ENCODE data around the gene TMEM87A.

The TMEM87A gene

DNA sequence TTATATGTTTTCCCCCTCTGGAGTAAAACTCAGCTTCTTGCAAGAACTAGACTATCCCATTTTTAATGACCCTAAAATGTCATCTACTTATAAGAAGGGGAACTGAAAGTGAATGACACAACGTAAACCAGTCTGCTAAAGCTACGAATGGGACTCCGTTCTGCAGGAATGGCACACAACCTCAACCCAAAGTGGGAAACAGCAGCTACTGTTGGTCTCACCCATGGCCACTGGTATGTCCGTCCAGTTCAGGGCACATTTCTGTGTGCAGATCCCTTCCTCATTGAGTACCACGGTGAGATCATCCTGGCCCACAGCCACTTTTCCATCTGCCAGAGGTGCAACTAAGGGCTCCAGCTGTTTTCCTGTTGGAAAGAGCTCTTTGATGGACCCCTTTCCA is 88.9 kb downstream of the TMEM87A start:
- in situ Hi-C loops (cut with MboI; ENCODE audit: low sequenced_read_pairs), result no loop called here
- Histone ChIP-seq H3K36me3 (replicated peaks) (peaks cover 41% of the 10 kb centered on the region), H3K4me1 (no peaks in the 10 kb centered on the region), H3K27me3 (ENCODE audit: low read depth) (no peaks in the 10 kb centered on the region), H3K9me3 (no peaks in the 10 kb centered on the region), H3K4me3 (no peak overlapping the region)
- DNase-seq (ENCODE audit: low spot score in 2 of 2), result no peak

DNA sequence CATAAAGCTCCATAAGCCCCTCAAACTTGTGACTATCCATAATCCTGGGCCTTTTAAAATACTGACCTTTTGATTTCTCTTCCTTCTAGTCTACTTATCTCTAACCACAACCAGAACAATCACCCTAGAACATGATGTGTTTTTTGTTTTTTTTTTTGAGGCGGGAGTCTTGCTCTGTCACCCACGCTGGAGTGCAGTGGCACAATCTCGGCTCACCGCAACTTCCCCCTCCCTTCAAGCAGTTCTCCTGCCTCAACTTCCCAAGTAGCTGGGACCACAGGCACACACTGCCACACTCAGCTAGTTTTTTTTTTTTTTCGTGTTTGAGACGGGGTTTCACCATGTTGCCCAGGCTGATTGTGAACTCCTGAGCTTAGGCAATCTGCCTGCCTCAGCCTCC is 90.3 kb downstream of the TMEM87A start:
- Histone ChIP-seq H3K4me3 (no peak overlapping the region), H3K9me3 (no peaks in the 10 kb centered on the region), H3K27me3 (ENCODE audit: low read depth) (no peaks in the 10 kb centered on the region), H3K4me1 (no peaks in the 10 kb centered on the region), H3K36me3 (replicated peaks) (peaks cover 42% of the 10 kb centered on the region)
- in situ Hi-C loops (cut with MboI; ENCODE audit: low sequenced_read_pairs), result no loop called here
- DNase-seq (ENCODE audit: low spot score in 2 of 2), result no peak

DNA sequence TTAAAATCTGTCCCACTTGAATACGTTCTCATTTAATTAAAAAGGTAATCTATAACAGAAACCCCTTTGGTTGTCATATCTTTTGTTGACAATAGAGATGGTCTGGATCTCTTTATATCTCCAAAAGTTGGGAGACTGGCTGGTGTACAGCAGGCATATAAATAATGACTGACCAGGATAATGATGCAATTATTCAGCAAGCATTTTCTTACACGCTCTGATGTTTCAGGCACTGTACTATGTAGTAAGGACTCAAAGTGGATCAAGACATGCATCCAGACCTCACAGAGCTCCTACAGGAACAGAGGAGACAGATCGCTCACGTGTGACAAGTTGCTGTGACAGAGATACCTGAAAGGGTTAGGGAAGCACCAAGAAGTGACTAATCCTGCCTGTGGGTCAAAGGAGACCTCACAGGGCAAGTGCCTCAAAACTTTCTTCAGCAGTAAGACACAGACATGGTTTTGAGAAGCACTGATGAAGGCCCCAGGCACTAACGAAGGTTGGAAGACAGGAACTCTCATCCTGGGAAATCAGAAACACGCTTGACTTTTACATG is 90.8 kb downstream of the TMEM87A start:
- H3K4me3 ChIP-seq, result no peak overlapping the region
- H3K27me3 ChIP-seq (ENCODE audit: low read depth), result no peaks in the 10 kb centered on the region
- H3K4me1 ChIP-seq, result no peaks in the 10 kb centered on the region
- in situ Hi-C loops (cut with MboI; ENCODE audit: low sequenced_read_pairs), result no loop called here
- DNase-seq (ENCODE audit: low spot score in 2 of 2), result no peak
- peaks cover 46% of the 10 kb centered on the region for H3K36me3 ChIP-seq (replicated peaks)
- no peaks in the 10 kb centered on the region for H3K9me3 ChIP-seq

DNA sequence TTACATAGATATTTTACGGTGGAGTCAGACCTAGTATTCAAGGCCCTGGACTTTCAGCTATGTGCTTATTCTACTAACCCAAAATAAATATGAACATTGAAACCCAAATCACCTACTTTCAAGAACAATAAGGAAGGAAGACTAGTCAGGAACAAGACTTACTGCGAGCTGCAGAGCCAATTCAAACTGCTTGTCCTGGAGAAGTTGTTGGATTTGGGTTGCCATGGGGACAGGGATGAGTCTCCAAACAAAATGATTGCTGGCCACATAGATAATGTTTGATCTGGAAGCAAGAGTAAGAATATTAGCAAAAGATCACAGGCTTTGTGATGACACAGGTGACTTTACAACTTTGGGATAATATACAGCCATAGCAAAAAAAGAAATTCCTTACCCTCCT is 95.2 kb downstream of the TMEM87A start:
- in situ Hi-C loops (cut with MboI; ENCODE audit: low sequenced_read_pairs), result no loop called here
- Histone ChIP-seq H3K9me3 (no peaks in the 10 kb centered on the region), H3K36me3 (replicated peaks) (peaks cover 39% of the 10 kb centered on the region), H3K27me3 (ENCODE audit: low read depth) (no peaks in the 10 kb centered on the region), H3K4me3 (no peak overlapping the region), H3K4me1 (no peaks in the 10 kb centered on the region)
- no peak for DNase-seq (ENCODE audit: low spot score in 2 of 2)

DNA sequence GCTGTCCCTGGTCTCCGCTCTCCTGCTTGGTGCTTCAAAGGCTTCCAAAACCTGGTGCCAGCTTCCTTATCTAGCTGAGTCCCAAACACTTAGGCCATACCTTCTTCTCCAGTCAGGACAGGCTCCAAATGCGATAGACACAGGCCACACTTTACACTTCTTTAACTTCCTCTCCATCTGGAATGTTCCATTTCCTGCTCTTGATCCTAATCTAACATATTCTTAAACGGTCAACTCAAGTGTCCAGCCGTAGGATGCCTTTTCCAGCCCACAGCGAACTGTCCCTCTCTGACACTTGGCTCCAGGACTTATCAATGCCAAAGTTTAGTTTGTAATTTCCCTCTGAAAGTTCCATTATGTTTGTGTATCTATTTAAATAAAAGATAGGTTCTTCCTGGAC is 97.6 kb downstream of the TMEM87A start:
- H3K9me3 ChIP-seq, result no peaks in the 10 kb centered on the region
- in situ Hi-C loops (cut with MboI; ENCODE audit: low sequenced_read_pairs), result no loop called here
- no peak overlapping the region for H3K4me3 ChIP-seq
- H3K27me3 ChIP-seq (ENCODE audit: low read depth), result no peaks in the 10 kb centered on the region
- no peak for DNase-seq (ENCODE audit: low spot score in 2 of 2)
- H3K4me1 ChIP-seq, result no peaks in the 10 kb centered on the region
- H3K36me3 ChIP-seq (replicated peaks), result peaks cover 50% of the 10 kb centered on the region

DNA sequence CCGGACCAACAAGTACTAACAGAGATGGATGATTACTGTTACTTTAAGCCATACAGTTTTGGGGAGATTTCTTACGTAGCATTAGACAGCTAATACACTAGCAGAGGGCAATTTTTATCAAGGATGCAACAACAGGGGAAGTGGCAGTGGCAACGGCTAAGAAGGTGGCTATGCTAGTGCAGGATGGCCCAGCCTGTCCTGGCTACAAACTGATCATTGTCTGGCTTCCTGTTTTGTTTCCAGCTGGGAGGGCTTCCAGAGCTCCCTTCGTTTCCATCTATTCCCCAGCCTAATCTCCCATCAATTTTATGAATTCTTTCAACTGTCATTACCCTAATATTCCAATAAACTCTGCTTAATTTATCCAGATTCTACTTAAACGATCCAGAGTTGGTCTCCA is 100.8 kb downstream of the TMEM87A start:
- no peak for DNase-seq (ENCODE audit: low spot score in 2 of 2)
- Histone ChIP-seq H3K4me1 (no peaks in the 10 kb centered on the region), H3K9me3 (no peaks in the 10 kb centered on the region), H3K36me3 (replicated peaks) (peaks cover 34% of the 10 kb centered on the region), H3K4me3 (no peak overlapping the region), H3K27me3 (ENCODE audit: low read depth) (no peaks in the 10 kb centered on the region)
- in situ Hi-C loops (cut with MboI; ENCODE audit: low sequenced_read_pairs), result no loop called here

DNA sequence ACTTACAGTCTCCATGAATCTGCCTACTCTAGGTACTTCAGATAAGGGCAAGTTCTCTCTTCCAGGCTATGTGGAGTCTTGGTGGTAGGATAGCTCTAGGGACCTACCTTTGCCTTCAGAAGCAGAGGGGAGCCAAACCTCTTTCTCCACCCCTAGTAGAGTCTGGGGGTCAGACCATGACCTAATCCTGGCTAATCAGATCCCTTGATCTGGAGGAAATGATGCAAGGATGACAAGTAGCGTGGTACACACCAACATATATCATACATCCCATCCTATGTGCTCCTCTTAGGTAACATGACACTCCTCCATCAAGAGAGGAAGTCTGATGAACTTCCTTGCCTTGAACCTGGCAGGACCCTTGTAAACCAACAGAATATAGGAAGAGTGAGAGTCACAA is 101.4 kb downstream of the TMEM87A start:
- no peaks in the 10 kb centered on the region for H3K4me1 ChIP-seq
- no peak overlapping the region for H3K4me3 ChIP-seq
- H3K27me3 ChIP-seq (ENCODE audit: low read depth), result no peaks in the 10 kb centered on the region
- no peak for DNase-seq (ENCODE audit: low spot score in 2 of 2)
- in situ Hi-C loops (cut with MboI; ENCODE audit: low sequenced_read_pairs), result no loop called here
- peaks cover 38% of the 10 kb centered on the region for H3K36me3 ChIP-seq (replicated peaks)
- H3K9me3 ChIP-seq, result no peaks in the 10 kb centered on the region

DNA sequence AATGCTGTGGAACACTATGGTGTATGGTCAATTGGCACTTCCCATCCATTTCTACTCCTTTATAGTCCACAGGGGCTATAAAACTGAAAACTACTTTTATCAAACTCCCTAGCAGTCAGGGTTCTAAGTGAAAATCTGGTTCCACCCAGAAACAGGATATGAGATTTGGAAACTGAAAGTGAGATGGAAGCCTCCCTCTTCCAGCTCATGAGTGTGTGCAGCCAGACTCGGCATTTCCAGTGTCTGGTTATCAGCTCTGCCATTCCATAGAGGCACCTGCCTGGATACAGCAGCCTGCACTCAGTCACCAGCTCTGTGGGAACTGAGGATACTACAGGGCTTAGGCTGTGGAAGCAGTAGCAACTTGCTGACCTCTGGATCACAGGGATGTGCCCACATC is 102.1 kb downstream of the TMEM87A start:
- H3K4me1 ChIP-seq, result no peaks in the 10 kb centered on the region
- peaks cover 44% of the 10 kb centered on the region for H3K36me3 ChIP-seq (replicated peaks)
- DNase-seq (ENCODE audit: low spot score in 2 of 2), result no peak
- H3K27me3 ChIP-seq (ENCODE audit: low read depth), result no peaks in the 10 kb centered on the region
- H3K4me3 ChIP-seq, result no peak overlapping the region
- in situ Hi-C loops (cut with MboI; ENCODE audit: low sequenced_read_pairs), result no loop called here
- no peaks in the 10 kb centered on the region for H3K9me3 ChIP-seq

DNA sequence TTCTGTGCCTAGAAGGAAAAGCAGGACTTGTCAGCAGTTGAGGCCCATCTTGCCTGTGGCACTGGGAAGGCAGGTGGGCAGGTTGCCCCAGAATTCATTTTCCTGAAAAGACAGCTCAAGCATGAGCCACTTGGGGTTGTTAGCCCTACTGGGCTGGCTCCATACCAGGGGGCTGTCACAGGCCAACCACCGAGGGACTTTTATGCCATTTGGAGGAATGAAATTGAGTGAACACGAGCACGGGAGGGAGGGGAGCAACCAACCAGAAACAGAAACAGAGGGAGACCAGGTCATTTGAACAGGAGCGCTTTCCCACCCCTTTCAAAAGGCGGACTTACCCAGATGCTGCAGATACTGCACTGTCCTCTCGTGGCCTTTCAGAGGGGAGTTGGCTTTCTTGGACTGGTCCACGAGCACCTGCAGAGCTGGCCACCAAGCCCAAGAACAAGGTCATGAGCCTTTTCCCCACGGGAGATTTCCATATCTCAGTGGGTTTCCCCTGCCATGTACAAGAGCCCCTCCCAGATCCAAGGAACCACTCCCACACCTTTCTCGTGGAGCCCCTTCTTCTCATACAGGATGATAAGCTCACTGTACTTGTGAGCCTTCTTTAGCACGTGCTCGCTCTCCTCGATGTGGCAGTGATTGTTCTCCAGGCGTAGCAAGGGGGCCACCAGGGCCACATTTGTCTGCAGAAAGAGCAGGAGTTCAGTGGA is 106.8 kb downstream of the TMEM87A start:
- H3K36me3 ChIP-seq (replicated peaks), result peaks cover 63% of the 10 kb centered on the region

DNA sequence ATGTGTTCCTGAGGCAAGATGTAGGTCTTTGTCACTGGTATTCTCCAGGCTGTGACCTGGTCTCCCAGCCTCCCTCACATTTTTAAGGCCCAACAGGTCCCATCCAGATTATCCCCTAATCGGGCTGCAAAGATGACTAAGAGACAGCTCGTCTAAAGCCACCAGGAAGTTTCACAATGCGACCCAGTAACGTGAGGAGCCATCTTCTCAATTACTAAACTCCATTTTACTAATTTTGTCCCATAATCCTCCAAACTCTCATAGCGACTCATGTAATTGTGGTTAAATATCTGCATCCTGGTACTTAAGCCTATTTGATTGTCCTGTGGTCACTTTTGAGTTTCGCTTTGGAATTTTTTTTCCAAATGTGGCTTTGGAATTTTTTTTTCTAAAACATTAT is 108.1 kb downstream of the TMEM87A start:
- no peak for DNase-seq (ENCODE audit: low spot score in 2 of 2)

More for the DNA sequence above, 106.8 kb downstream of the TMEM87A start:
- no peaks in the 10 kb centered on the region for H3K4me1 ChIP-seq
- no peaks in the 10 kb centered on the region for H3K9me3 ChIP-seq
- H3K27me3 ChIP-seq (ENCODE audit: low read depth), result no peaks in the 10 kb centered on the region
- in situ Hi-C loops (cut with MboI; ENCODE audit: low sequenced_read_pairs), result no loop called here
- no peak overlapping the region for H3K4me3 ChIP-seq
- DNase-seq (ENCODE audit: low spot score in 2 of 2), result no peak

DNA sequence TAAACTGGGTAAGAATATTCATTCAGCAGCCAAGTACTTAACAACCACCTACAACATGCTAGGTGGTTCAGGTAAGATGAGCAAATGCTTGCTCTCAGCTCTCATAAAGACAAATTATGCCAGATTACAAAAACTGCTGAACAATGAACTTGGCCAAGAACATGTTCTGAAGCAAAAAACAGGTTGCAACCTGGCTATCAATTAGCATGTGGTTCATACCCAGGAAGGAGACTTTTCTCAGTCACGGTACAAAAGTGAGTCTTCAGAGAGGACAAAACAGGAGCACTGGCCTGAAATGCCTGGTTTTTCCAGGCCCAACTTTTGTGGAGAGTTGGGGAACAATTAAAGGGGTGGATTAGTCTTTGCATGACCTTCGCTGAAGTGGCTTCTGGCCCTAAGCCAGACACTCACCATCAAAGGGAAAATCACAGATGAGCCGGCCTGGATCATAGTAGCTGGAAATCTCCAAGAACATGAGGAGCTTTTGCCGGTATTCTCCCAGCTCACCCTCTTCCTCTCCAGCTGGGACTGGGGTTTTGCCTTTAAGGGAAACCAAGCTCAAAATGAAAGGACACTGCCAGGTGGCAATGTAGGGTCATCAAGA is 109.2 kb downstream of the TMEM87A start:
- DNase-seq (ENCODE audit: low spot score in 2 of 2), result no peak
- no peaks in the 10 kb centered on the region for H3K4me1 ChIP-seq
- H3K4me3 ChIP-seq, result no peak overlapping the region
- H3K36me3 ChIP-seq (replicated peaks), result peaks cover 68% of the 10 kb centered on the region
- in situ Hi-C loops (cut with MboI; ENCODE audit: low sequenced_read_pairs), result no loop called here
- no peaks in the 10 kb centered on the region for H3K9me3 ChIP-seq
- H3K27me3 ChIP-seq (ENCODE audit: low read depth), result no peaks in the 10 kb centered on the region

More for the DNA sequence above, 108.1 kb downstream of the TMEM87A start:
- no peaks in the 10 kb centered on the region for H3K9me3 ChIP-seq
- in situ Hi-C loops (cut with MboI; ENCODE audit: low sequenced_read_pairs), result no loop called here
- peaks cover 64% of the 10 kb centered on the region for H3K36me3 ChIP-seq (replicated peaks)
- H3K27me3 ChIP-seq (ENCODE audit: low read depth), result no peaks in the 10 kb centered on the region
- H3K4me3 ChIP-seq, result no peak overlapping the region
- no peaks in the 10 kb centered on the region for H3K4me1 ChIP-seq

DNA sequence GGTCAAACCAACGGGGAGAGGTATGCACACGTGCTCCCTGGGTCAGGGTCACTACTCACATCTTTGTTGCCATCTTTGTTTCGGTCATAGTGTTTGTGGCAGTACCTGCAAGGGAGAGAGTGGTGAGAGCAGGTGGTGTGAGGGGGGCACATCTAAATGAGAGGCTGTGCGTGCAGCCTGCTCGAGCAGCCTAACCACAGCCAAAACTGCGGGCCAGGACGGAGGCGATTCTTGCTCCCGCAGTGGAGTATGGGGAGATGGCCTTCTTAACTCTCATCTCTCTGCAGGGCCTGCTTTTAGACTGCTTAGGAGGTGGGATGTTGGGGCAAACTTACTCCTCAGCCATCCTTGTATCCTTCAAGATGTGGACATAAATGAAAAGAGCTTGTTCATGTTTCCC is 109.9 kb downstream of the TMEM87A start:
- no peak for DNase-seq (ENCODE audit: low spot score in 2 of 2)
- Histone ChIP-seq H3K27me3 (ENCODE audit: low read depth) (no peaks in the 10 kb centered on the region), H3K4me3 (no peak overlapping the region), H3K9me3 (no peaks in the 10 kb centered on the region), H3K4me1 (no peaks in the 10 kb centered on the region), H3K36me3 (replicated peaks) (peaks cover 68% of the 10 kb centered on the region)
- in situ Hi-C loops (cut with MboI; ENCODE audit: low sequenced_read_pairs), result no loop called here

Measured in HAP-1 (cell line).